GM21619 (cell line): ENCODE data around the gene CORO6.
A peak's percentile ranks its signal among the peaks of the same experiment; 100 is the strongest.
"Not testable (repeated sequence)": the region's sequence is repeated elsewhere in the genome, so short reads cannot be mapped to it uniquely, and the experiment has no call there.

Experiments
- ATAC-seq: cut with Tn5 transposase; IDR thresholded peaks from one replicate; pipeline ENCODE4 v1.9.1; 2021; ENCODE audit not compliant: unreplicated experiment

The CORO6 gene

GRCh38 chr17:29622337-29623282 lies at the start of gene CORO6:
Gene CORO6 (minus strand): TSS chr17:29622912. CDS start chr17:29621421, 1,491 bp downstream.
- ATAC-seq = peak; percentile 47

GRCh38 chr17:29671661-29672060 lies 48.9 kb upstream of the CORO6 start:
- no peak for ATAC-seq

GRCh38 chr17:29669266-29669665 lies 46.6 kb upstream of the CORO6 start:
- no peak for ATAC-seq

- ATAC-seq = no peak
These were observed 45.3 kb upstream of the CORO6 start for GRCh38 chr17:29667969-29668368.

GRCh38 chr17:29665481-29665810 lies 42.7 kb upstream of the CORO6 start:
- ATAC-seq = no peak

- no peak for ATAC-seq
These were observed 42.2 kb upstream of the CORO6 start for GRCh38 chr17:29664743-29665480.

GRCh38 chr17:29663155-29663554 lies 40.4 kb upstream of the CORO6 start:
- ATAC-seq = no peak

GRCh38 chr17:29661213-29661612 lies 38.5 kb upstream of the CORO6 start:
- ATAC-seq = no peak

- ATAC-seq = no peak
These were observed 36.4 kb upstream of the CORO6 start for GRCh38 chr17:29659155-29659554.

- ATAC-seq = no peak
These were observed 32.6 kb upstream of the CORO6 start for GRCh38 chr17:29655323-29655722.

GRCh38 chr17:29653995-29654714 lies 31.4 kb upstream of the CORO6 start:
- no peak for ATAC-seq

GRCh38 chr17:29652976-29653375 lies 30.3 kb upstream of the CORO6 start:
- ATAC-seq = no peak

- ATAC-seq = not testable (repeated sequence)
These were observed 29.2 kb upstream of the CORO6 start for GRCh38 chr17:29651913-29652312.

GRCh38 chr17:29650396-29650795 lies 27.7 kb upstream of the CORO6 start:
- no peak for ATAC-seq

- ATAC-seq = no peak
These were observed 26.6 kb upstream of the CORO6 start for GRCh38 chr17:29649359-29649758.

GRCh38 chr17:29648005-29648404 lies 25.3 kb upstream of the CORO6 start:
- ATAC-seq = no peak

- ATAC-seq = no peak
These were observed 22.9 kb upstream of the CORO6 start for GRCh38 chr17:29645515-29646051.

GRCh38 chr17:29643817-29644160 lies 21.1 kb upstream of the CORO6 start:
- ATAC-seq = no peak

- ATAC-seq = no peak
These were observed 19.5 kb upstream of the CORO6 start for GRCh38 chr17:29642171-29642611.

GRCh38 chr17:29640981-29641642 lies 18.4 kb upstream of the CORO6 start:
- ATAC-seq = no peak

GRCh38 chr17:29640413-29640812 lies 17.7 kb upstream of the CORO6 start:
- no peak for ATAC-seq
